ENCODE data around the gene NUFIP1.

DNA sequence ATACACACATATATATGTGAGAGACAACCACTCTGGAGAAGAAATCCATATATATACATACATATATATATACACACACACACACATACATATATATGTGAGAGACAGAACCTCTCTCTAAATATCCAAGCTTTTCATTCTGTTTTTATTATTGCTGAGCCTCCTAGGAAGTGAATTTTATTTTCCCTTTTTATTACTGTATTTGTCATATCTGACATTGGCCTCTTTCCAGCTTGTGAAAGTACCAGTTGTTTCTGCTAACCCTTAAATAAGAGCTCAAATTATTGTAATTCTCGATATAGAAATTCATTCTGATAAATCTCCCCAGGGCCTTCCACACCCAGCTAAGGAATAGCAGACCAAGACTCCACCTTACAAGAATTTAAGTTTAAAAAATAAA is 81.0 kb downstream of the NUFIP1 start:
- TF ChIP-seq SP1 (IDR thresholded peaks at IDR 0.05), result no peak
- TF ChIP-seq L3MBTL2 (conservative IDR thresholded peaks at IDR 0.05), result no peak
